Heart left ventricle (tissue), 16 donors: Measurements from ENCODE around the gene CCDC30. TPM values are rescaled to one million over a fixed set of nuclear protein-coding genes. Genes with fewer than 3 reads are reported as not detected.

Experiments
- ATAC-seq, 4 donors: fragments of 200-7000 bp; cut with Tn5 transposase; one replicate each; pipeline ENCODE4 v1.9.1; 2020 to 2022; ENCODE audit warnings: moderate library complexity in 4 of 4, mild to moderate bottlenecking in 3 of 4, moderate number of reproducible peaks in 1 of 4
- DNase-seq, 5 donors: peaks; one replicate each; pipeline ENCODE4 v3.0.0-alpha.2; 2020
- H3K27ac ChIP-seq, 12 donors: fragments of 200-600 bp; sonication (generic) in 4 of 12; one replicate each; pipeline versions ENCODE4 v1.5.0 to v1.8.0; 2016 to 2022; ENCODE audit warnings: mild to moderate bottlenecking in 2 of 12
- H3K27me3 ChIP-seq, 9 donors: fragments of 200-600 bp; sonication (generic) in 2 of 9; one replicate each; pipeline versions ENCODE4 v1.5.1 to v1.8.0; 2016 to 2022; ENCODE audit warnings: mild to moderate bottlenecking in 3 of 9
- H3K36me3 ChIP-seq, 9 donors: fragments of 200-600 bp; sonication (generic) in 2 of 9; one replicate each; pipeline versions ENCODE4 v1.5.0 to v1.8.0; 2018 to 2022; ENCODE audit warnings: mild to moderate bottlenecking in 2 of 9
- H3K4me1 ChIP-seq, 12 donors: fragments of 200-600 bp; sonication (generic) in 4 of 12; one replicate each; pipeline versions ENCODE4 v1.5.0 to v1.8.0; 2016 to 2022; ENCODE audit warnings: mild to moderate bottlenecking in 3 of 12
- H3K4me3 ChIP-seq, 12 donors: fragments of 200-600 bp; sonication (generic) in 4 of 12; one replicate each; pipeline versions ENCODE4 v1.5.0 to v1.8.0; 2017 to 2022; ENCODE audit warnings: mild to moderate bottlenecking in 9 of 12, moderate library complexity in 4 of 12
- H3K9me3 ChIP-seq, 12 donors: fragments of 200-600 bp; sonication (generic) in 4 of 12; one replicate each; pipeline versions ENCODE4 v1.5.0 to v1.8.0; 2016 to 2022; ENCODE audit warnings: mild to moderate bottlenecking in 1 of 12
- POLR2A ChIP-seq, 2 donors: fragments of 450-650 bp; IDR thresholded peaks; one replicate each; pipeline ENCODE4 v1.6.1; 2017; ENCODE audit warnings: antibody characterized with exemption in 2 of 2, mild to moderate bottlenecking in 2 of 2, moderate library complexity in 2 of 2
- WGBS, 4 donors: extraction: QIAGEN DNeasy Blood & Tissue Kit in 2 of 4; methylation state at CpG; one replicate each; pipeline versions ENCODE4 v1.1.5 to v1.1.7; 2013 to 2018; 5-methylcytosine and 5-hydroxymethylcytosine counted together
- intact Hi-C, 10 donors: fragments of 100-400 bp; cut with DNase I; formaldehyde crosslinking; loops; one replicate each; pipeline versions ENCODE4 v1.11.1 to v1.14.2; 2022
- polyA plus RNA-seq, 2 donors: library from polyadenylated mRNA; stranded (reverse); fragments of 200-250 nt; gene quantifications; one replicate each; pipeline ENCODE4 v1.2.3, GENCODE V29; 2013
- total RNA-seq, 9 donors: library from RNA; depleted of rRNA in 2 of 9; stranded (reverse); fragments of >200 nt in 2 of 9; fragmentation: NEBNext Ultra II Directional in 3 of 9; extraction: Animal tissue kit (Norgen Biotek cat#: 25700) in 3 of 9; gene quantifications; one replicate each; pipeline versions ENCODE4 v1.1.0 to v1.2.4, GENCODE V29; 2016 to 2023
- TF ChIP-seq, protein P1 (sequence below), 12 donors: fragments of 200-600 bp; sonication (generic) in 4 of 12; IDR thresholded peaks; one replicate each; pipeline versions ENCODE4 v1.5.0 to v1.8.0; 2018 to 2022; ENCODE audit warnings: antibody characterized with exemption in 12 of 12, mild to moderate bottlenecking in 5 of 12
- donor health status: ischemic (EF 13 %, LVEDD 7.1; RV severe dilation, severe dysfunction).
- donor health status: healthy with polysubstance abuse.
- donor health status: DM: no; HTN: yes; CAD: no.
- donor health status: DM: no; HTN: no; CAD: no.
- donor health status: ischemic (EF 25% LVEDD 6.9; RV normal size, moderate dysfunction).
- donor health status: ischemic (EF 25% LVEDD 5.7; RV mildly dilated, moderate dysfunction).
- donor health status: healthy.
- donor health status: DM: yes; HTN: yes; CAD: no.
- donor health status: ischemic (EF 35%, LVEDD 5.7; RV mildly dilated, moderate dysfunction).
- donor health status: nonischemic (EF 11% LVEDD 7.7; RV severe dilation, severe dysfunction).
- donor health status: DM: yes; HTN: yes; CAD: no.
- donor health status: PGD.
- donor health status: ischemic (EF 29% LVEDD 5.4; RV normal size, mild dysfunction).
- donor health status: nonischemic (EF 23%, LVEDD 6.1; RV moderate dilation, normal function).

The CCDC30 gene
- total and polyA plus RNA-seq, 11 donors = 0.24 to 3.8 (median 1.6) TPM

- no peak overlapping the region for H3K27ac ChIP-seq
- no peak for TF ChIP-seq POLR2A (IDR thresholded peaks at IDR 0.05)
- TF ChIP-seq, protein P1, sequence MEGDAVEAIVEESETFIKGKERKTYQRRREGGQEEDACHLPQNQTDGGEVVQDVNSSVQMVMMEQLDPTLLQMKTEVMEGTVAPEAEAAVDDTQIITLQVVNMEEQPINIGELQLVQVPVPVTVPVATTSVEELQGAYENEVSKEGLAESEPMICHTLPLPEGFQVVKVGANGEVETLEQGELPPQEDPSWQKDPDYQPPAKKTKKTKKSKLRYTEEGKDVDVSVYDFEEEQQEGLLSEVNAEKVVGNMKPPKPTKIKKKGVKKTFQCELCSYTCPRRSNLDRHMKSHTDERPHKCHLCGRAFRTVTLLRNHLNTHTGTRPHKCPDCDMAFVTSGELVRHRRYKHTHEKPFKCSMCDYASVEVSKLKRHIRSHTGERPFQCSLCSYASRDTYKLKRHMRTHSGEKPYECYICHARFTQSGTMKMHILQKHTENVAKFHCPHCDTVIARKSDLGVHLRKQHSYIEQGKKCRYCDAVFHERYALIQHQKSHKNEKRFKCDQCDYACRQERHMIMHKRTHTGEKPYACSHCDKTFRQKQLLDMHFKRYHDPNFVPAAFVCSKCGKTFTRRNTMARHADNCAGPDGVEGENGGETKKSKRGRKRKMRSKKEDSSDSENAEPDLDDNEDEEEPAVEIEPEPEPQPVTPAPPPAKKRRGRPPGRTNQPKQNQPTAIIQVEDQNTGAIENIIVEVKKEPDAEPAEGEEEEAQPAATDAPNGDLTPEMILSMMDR (IDR thresholded peaks at IDR 0.05) = no peak
- H3K9me3 ChIP-seq = no peaks in the 10 kb centered on the region
- no peaks in the 10 kb centered on the region for H3K27me3 ChIP-seq
- intact Hi-C loops = no loop called here
- H3K4me3 ChIP-seq = no peak overlapping the region
- no peak for ATAC-seq
- no peak for DNase-seq
- no peaks in the 10 kb centered on the region for H3K4me1 ChIP-seq
- H3K36me3 ChIP-seq = no peaks in the 10 kb centered on the region
Measured at GRCh38 chr1:42567038-42567437, 104.0 kb downstream of the CCDC30 start.

- no peaks in the 10 kb centered on the region for H3K27me3 ChIP-seq
- no peak overlapping the region for H3K4me3 ChIP-seq
- DNase-seq = no peak
- TF ChIP-seq POLR2A (IDR thresholded peaks at IDR 0.05) = no peak
- TF ChIP-seq, protein P1 (IDR thresholded peaks at IDR 0.05) = no peak
- WGBS, 4 donors = 48 to 64% (median 53%) methylated on average over 1 of the region's 1 CpG
- H3K4me1 ChIP-seq = no peaks in the 10 kb centered on the region
- H3K36me3 ChIP-seq = peaks cover 0 to 8% (median 0%) of the 10 kb centered on the region in 9 donors
- no peak for ATAC-seq
- no peak overlapping the region for H3K27ac ChIP-seq
- no peaks in the 10 kb centered on the region for H3K9me3 ChIP-seq
- intact Hi-C loops = loop anchor here in 8 of 10 donors (2.0 to 10.0 kb wide), 5 partner anchors 170 to 498 kb away; no protein-coding TSS in a partner anchor
Measured at GRCh38 chr1:42576935-42577334, 113.8 kb downstream of the CCDC30 start.

DNA sequence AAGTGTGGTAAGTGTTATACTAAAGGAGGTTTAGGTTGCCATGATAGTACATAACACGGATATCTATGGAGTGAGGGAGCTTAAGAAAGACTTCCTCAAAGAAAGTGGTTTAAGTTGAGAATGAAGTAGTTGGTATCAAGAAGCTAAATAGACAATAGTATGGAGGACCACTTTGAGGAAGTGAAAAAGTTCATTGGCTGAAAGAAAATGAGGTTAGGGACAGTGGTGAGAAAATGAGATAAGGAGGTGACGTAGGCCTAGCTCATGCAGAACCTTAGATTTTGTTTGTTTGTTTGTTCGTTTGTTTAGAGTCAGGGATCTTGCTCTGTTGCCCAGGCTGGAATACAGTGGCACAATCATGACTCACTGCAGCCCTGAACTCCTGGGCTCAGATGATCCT lies 122.9 kb downstream of the CCDC30 start:
- WGBS, 4 donors = 88 to 92% (median 89%) methylated on average over 3 of the region's 3 CpGs
- no peak for DNase-seq
- Histone ChIP-seq H3K36me3 (peaks cover 0 to 16% (median 0%) of the 10 kb centered on the region in 9 donors), H3K9me3 (peaks cover 0 to 13% (median 0%) of the 10 kb centered on the region in 12 donors), H3K4me1 (no peaks in the 10 kb centered on the region), H3K27ac (no peak overlapping the region), H3K27me3 (no peaks in the 10 kb centered on the region), H3K4me3 (no peak overlapping the region)
- intact Hi-C loops = loop anchor here in 1 of 10 donors (10.0 kb wide), 1 partner anchor 441 kb away; no protein-coding TSS in a partner anchor
- no peak for TF ChIP-seq POLR2A (IDR thresholded peaks at IDR 0.05)
- TF ChIP-seq, protein P1 (IDR thresholded peaks at IDR 0.05) = no peak
- ATAC-seq = no peak

GRCh38 chr1:42587753-42588152 lies 124.7 kb downstream of the CCDC30 start:
- no peak for ATAC-seq
- WGBS, 4 donors = 98 to 100% (median 99%) methylated on average over 2 of the region's 2 CpGs
- intact Hi-C loops = loop anchor here in 1 of 10 donors (10.0 kb wide), 1 partner anchor 443 kb away; no protein-coding TSS in a partner anchor

More at GRCh38 chr1:42587753-42588152, 124.7 kb downstream of the CCDC30 start:
- Histone ChIP-seq H3K27me3 (no peaks in the 10 kb centered on the region), H3K4me3 (no peak overlapping the region), H3K9me3 (peaks cover 0 to 13% (median 0%) of the 10 kb centered on the region in 12 donors), H3K4me1 (no peaks in the 10 kb centered on the region), H3K36me3 (peaks cover 0 to 8% (median 0%) of the 10 kb centered on the region in 9 donors), H3K27ac (no peak overlapping the region)
- DNase-seq = no peak
- TF ChIP-seq, protein P1 (IDR thresholded peaks at IDR 0.05) = no peak
- no peak for TF ChIP-seq POLR2A (IDR thresholded peaks at IDR 0.05)
